ENCODE measurements around the gene CDS1.
"Not testable (repeated sequence)": the region's sequence is repeated elsewhere in the genome, so short reads cannot be mapped to it uniquely, and the experiment has no call there.

Gene CDS1

DNA sequence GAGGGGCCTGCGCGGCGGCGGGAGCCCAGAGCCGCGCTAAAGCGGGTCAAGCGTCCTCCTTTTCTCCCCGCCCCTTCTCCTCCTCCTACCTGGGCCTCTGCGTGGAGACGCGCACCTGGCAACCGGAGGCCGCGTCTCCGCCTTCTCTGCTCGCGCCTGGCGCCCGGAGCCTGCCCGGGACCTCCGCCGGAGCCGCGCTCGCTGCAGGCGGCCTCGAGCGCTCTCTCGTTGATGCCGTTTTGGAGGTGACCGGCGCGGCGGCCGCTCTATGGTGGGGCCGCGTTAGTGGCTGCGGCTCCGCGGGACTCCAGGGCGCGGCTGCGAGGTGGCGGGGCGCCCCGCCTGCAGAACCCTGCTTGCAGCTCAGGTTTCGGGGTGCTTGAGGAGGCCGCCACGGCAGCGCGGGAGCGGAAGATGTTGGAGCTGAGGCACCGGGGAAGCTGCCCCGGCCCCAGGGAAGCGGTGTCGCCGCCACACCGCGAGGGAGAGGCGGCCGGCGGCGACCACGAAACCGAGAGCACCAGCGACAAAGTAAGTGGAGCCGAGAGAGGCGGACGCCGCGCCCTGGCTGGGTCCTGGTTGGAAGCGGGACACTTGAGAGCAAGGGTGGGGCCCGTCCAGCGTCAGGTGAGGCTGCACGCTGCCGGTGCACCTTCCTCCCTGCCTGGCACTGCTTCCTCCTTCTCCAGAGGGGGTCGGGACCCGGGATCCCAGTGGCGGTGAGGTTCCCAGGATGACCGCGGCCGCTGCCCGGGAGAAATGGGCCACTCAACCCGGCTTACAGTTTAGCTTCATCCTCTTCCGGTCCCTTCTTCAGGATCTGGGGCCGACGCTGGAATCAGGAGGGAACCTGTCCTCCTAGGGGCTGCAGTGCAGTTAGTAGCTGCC is at the start of gene CDS1:
Gene CDS1, plus strand, starts transcription at position 140 of the 888 bp plus-strand sequence. Its CDS starts 275 bp downstream, at position 415.
- no peak for DNase-seq

DNA sequence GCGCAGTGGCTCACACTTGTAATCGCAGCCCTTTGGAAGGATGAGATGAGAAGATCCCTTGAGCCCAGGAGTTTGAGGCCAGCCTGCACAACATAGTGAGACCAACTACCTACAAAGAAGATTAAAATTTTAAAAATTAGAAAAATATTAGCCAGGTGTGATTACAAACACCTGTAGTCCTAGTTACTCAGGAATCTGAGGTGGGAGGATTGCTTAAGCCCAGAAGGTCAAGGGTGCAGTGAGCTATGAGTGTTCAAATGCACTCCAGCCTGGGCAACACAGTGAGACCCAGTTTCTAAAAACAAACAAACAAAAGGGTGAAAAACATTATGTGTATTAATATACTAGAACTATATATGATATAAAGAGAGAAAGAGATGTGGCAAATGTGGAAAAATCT is 47.0 kb upstream of the CDS1 start:
- no peak for DNase-seq

DNA sequence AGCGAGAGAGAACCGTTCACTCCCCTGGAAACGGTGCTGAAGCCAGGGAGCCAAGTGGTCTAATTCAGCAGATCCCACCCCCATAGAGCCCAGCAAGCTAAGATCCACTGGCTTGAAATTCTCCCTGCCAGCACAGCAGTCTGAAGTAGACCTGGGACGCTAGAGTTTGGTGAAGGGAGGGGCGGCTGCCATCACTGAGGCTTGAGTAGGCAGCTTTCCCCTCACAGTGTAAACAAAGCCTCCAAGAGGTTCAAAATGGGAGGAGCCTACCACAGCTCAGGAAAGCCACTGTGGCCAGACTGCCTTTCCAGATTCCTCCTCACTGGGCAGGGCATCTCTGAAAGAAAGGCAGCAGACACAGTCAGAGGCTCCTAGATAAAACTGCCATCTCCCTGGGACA is 37.8 kb upstream of the CDS1 start:
- DNase-seq, result no peak

DNA sequence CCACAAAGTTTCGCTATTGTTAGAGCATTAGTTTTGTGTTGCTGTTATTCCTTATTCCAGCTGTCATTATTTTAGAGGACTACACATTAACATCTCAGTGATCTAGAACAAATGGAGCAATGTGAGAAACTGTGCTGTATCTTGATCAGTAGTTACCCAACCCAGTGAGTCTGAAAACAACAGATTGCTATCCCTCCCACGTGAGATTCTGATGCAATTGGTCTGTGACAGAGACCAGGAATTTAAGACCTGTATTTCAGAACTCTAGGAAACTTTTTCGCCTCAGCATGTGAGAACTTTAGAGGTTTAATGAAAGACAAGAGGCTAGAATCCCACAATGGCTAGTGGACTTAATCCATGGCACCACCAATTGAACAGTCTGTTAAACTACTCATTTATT is 35.7 kb upstream of the CDS1 start:
- DNase-seq, result no peak

DNA sequence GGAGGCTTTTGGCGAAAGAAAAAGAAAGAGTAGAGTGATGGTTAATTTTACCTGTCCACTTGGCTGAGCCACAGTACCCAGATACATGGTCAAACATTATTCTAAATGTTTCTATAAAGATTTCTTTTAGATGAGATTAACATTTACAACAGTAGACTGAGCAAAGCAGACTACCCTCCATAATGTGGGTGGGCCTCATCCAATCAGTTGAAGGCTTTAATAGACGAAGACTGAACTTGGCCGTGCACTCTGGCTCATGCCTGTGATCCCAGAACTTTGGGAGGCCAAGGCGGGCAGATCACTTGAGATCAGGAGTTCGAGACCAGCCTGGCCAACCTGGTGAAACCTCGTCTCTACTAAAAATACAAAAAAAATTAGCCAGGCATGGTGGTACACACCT is 33.7 kb upstream of the CDS1 start:
- DNase-seq, result not testable (repeated sequence)

DNA sequence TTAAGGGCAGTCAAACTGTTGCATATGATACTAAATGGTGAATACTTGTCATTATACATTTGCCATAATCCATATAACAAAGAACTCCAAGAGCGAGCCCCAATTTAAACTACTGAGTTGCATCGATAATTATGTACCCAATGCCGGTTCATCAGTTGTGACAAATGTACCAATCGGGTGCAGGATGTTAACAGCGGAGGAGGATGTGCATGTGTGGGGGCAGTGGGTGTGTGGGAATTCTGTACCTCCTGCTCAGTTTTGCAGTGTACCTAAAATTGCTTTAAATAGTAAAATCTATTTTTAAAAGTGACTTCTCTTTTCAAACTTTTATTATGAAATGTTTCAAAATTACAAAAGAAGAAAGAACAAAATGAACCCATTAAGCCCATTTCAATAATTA is 20.8 kb upstream of the CDS1 start:
- no peak for DNase-seq

DNA sequence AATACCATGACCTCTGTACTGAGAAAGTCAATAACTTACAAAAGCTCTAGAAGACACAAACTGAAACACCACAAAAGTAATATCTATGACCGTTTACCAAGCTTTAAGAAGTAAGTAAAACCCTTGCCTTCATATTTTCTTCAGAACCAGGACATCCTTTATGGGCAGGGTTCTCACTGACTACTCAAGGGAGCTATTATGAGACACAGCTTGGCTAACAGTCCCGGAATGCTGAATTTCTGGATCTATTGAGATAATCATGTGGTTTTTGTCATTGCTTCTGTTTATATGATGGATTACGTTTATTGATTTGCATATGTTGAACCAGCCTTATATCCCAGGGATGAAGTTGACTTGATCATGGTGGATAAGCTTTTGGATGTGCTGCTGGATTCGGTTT is 19.9 kb upstream of the CDS1 start:
- DNase-seq, result no peak

DNA sequence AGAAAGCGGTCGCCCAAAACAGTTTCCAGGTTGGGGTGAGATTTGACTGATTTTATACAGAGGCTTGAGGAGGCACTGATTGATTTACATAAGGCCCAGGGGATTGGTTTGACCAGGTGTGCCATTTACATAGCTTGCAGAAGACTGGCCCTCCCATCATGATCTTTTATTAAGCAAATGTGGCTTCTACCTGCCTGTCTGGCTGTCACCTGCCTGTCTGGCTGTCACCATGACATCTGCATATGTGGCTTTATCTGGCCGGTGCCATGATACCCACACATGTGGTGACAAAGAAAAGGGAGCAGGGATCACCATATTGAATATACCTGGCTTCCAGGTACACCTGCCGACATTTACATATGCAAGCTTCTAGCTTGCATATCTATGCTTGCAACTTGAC is 17.0 kb upstream of the CDS1 start:
- DNase-seq, result no peak

DNA sequence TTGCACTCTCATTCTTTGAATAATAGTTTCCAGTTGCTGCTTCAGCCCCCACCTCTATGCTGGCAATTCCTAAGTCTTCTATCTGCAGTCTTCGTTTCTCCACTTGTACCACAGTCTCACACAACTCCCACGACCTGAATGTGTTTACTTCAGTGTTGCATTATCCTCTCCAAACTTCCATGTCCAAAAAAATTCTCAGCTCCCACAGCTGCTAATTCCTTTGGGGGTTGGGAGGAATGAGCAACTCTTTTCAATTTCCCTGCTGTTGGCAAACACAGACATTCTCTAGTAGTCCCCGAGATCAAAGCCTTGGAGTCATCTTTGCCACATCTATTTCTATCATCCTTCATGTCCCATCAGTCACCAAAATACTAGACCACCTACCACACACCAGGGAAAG is 14.4 kb upstream of the CDS1 start:
- no peak for DNase-seq

DNA sequence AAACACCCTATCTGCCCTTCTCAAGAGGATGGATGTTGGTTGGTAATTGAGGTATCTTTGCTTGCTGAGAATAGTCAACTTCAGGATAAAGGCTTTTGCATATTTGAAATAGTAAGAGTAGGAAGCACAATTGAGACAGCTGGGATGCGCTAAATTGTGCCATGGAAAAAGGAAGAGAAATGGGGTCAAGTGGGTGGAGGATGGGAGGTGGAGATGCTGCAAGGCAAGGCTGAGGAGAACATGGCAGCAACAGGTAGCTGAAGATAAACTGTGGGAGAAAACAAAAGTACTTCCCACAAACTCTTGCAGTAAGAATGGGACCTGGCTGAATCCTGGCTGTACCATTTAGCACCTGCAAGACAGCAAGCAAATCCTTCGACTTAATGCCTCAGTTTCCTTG is 13.9 kb upstream of the CDS1 start:
- no peak for DNase-seq

DNA sequence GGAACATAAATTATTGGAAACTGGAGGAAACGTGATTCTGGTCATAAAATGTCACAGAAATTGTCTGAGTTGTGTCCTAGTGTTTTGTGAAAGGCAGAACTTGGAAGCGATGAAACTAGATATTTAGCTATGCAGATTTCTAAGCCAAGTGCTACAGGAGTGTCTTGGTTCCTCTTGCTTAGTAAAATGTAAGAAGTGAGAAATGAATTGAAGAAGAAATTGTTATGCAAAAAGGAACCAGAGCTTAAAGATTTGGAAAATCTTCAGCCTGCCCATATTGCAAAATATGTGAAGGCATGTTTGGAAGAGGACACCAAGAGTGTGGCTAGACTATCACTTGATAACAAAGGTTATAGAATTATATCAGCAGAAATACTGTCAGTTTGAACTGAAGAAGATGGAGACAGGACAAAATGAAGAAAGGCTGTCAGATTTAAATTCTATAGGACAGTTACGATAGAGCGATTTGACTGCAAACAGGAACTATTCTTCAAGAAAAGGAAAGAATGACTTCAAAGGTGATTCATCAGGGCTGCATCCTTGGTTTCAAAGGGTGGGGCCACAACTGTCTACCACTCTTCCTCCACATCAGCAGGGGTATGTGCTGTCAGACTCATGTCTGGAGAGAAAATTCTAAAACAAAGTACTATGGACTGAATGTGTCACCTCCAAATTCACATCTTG is 9.4 kb upstream of the CDS1 start:
- DNase-seq, result no peak

DNA sequence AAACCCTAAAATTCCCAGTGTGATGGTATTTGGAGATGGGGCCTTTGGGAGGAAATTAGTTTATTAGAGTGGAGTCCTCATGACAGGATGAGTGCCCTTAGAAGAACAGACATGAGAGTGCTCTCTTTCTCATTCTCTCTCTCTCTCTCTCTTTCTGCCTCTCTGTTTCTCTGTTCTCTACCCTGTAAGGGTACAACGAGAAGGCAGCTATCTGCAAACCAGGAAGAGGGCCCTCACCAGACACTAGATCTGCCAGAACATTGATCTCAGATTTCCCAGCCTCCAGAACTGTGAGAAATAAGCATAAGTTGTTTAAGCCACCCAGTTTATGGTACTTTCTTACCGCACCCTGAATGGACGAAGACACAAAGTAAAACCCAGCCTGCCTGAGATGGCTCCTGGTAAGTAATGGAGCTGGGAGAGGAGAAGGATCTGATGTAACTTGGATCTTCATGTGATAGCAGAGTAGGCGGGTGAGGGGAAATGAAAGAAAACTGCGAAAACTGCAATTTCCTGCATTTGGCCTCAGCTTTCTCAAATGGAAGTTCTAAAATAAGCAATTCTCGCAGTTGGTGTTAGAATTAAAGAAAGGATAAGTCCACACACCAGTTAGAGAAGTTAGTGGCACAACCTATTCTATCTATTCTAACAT is 8.7 kb upstream of the CDS1 start:
- DNase-seq, result no peak

DNA sequence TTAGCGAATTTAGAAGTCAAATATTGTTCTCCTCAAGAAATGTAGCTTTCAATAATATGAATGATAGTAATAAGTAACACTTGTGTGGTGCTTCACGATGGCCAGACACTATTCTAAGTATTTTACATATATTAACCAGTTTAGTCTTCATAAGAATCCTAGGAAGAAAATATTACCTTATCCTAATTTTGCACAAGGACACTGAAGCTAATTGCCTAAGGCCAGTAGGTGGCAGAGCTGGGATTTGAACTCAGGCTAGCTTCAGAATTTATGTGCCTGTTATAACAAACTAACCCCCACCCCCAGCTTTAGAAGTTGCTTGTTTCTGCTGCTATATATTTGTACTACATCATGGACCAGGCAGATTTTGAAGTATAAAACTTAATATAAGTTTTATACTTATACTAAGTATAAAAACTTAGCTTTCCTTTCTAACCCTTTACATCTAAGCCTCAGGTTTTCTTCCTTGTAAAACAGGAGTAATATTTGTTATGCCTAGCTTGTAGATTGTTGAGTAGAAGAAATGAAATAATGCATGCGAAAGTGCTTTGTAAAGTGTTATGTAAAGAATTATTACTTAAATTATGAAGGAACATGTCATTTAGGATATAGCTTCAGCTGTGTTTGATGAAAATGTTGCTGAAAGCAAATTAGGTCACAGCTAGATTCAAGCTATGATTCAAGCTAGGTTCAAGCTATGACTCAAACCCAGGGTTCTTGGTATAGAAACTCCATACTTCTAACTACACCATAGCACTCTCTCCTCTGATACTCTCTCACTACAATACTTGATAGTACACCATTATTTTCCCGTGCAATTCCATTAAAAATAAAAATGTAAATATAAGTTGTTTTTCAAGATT is 4.2 kb upstream of the CDS1 start:
- DNase-seq, result peak; percentile 18

DNA sequence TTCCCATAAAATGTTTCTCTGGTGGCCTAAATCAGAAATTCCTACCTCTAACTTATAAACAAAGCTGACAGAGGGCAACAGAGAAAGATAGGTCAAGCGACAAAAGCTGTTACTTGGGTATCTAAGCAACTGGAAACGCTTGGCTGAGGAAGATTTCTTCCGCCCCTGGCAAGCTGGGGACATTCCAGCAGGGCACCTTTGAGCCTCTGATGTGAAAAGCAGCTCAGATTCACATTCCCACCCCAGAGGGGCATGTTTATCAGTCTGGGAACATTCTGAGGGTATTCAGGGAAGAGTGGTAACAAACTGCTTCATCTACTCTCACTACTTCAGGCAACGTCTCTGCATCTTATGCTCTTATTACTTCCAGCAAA is 3.5 kb upstream of the CDS1 start:
- no peak for DNase-seq

DNA sequence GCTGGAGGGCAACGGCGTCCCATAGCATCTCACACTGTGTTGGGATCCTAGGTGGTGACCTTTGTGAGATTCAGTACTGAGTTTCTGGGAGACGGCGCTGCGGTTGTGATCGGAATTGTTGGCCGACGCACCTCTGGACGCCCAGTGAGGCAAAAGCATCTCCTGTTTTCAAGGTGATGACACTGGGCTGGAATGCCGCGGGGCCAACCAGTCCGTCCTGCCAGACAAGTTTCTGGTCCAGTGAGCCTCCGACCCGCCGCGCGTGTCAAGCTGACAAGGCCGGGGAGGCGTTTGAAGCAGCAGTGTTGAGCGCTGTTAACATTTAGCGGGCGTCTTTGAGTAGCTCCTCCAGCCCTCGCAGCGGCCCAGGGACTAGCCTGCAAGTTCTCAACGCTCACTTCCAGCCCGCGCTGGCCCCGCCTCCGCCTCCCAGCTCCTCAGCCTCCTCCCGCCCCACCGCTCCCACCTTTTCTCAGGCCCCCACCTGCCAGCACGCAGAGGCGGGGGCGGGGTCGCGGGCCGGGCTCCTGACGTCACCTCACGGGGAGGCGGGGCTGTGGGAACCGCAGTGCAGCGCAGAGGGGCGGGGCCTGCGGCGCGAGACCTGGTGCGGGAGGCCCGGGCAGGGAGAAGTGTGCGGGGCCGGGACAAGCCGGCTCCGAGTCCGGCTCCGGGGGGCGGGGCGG is 482 bp upstream of the CDS1 start:
- peak; percentile 91 for DNase-seq

DNA sequence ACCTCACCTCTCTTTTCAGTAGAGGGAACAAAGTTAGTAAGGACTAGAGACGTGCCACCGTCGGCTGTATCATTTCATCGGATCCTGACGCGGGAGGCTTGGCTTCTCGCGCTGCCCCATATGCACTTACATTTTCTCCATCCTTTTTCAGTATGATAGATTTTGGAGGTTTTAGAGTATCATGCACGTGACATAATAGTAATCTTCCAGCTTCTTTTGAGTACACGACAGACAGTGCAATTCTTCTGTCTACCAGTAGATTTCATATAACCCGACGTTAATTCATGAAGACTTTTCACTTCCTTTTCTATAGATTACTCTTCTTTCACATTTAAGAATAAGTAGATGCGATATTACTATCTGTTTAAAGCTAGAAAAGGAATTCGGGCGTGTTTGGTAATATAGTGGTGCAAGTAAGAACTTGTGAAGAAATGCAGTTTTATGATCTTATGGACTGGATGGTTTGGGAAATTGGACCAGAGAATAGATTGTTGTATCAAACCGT is 1.0 kb downstream of the CDS1 start:
- DNase-seq, result no peak

DNA sequence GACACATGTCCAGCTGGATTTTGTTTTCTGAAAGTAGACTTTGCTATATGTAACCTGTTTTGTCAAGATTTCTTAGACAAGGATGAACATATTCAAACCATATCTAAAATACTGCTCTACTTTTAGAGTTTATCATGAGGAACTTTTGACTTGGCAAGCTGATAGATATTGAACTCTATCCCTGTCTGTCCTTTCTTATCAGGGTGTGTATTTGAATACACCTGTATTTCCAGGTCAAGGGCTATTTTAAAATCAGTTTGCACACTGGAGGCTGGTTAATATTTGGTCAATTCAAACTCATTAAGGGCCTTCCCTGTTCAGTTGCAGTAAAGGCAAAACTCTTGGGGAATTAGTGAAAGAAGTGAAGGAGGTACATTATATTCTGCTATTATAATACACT is 2.3 kb downstream of the CDS1 start:
- no peak for DNase-seq

DNA sequence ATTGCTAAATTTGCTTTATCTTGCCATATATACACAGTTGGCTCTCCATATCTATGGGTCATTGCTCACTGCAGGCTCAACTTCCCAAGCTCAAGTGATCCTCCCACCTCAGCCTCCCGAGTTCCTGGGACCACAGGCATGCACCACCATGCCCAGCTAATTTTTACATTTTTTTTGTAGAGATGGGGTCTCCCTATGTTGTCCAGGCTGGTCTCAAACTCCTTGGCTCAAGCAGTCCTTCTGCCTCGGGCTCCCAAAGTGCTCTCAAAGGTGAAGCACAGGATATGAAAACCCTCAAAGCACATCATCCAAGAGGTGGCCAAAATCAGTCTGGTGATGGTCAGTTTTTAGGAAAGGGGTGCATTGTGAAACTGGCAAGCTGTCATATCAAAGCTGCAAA is 11.8 kb downstream of the CDS1 start:
- no peak for DNase-seq

DNA sequence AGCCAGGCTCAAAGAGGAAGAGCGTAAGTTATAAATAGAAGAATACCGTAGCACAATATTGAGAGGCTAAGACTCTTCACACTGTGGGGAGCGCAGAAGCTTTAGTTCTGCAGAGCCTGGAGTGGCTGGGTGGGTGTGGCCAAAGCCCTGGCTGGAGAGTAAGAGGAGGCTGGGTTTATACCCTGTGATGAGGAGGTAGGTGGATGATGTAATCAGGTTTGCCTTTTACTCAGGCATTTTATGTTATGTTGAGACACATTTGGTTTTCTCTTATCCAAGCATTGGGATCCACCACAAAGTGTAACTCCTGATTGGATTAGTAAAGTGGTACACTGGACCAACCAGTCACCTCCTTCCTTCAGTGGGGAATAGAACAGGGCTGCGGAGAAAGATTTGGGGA is 13.9 kb downstream of the CDS1 start:
- DNase-seq, result no peak

DNA sequence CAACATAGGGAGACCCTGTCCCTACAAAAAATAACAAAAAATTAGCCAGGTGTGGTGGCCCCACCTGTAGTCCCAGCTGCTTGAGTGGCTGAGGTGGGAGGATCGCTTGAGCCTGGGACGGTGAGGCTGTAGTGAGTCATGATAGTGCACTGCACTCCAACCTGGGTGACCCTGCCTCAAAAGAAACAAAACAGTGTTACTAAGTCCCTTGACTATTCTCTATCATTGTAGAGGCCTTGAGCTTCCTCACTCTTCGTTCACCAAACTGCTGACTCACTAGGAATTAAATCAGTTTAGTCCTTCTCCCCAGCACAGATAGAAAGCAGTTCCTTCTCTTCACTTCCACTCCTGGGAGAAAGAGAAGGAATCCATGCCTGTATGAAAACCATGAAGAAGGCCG is 14.5 kb downstream of the CDS1 start:
- no peak for DNase-seq

DNA sequence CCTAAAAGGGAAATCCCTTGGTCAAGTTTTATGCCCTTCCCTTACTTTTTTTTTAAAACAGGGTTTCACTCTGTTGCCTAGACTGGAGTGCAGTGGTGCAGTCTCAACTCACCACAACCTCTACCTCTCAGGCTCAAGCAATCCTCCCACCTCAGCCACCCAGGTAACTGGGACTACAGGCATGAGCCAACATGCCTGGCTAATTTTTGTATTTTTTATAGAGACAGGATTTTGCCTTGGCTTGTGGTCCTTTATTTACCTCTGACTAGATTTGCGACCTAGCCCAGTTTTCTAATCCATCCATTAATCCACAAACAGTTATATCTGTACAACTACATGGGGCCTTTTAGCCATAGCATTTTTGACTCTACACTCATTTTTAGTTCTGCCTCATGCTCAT is 23.7 kb downstream of the CDS1 start:
- DNase-seq, result no peak

DNA sequence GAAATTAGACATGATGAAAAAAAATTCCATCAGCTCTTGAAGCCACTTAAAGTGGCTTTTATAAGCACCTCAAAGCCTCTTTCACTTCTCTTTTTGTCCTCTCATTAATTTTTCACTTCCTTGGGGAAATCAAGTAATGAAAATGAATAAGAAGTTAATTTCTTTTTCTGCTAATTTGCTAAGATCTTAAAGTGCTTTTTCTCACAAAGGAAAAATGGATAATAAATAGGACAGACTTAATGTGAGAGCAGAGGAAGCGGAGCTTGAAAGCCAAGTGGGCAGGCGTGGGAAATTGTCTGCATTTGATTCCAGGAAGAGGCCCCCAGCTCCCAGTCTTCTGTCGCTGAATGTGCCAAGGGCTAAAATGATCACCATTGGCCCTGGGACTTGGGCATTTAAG is 28.6 kb downstream of the CDS1 start:
- no peak for DNase-seq

All from CD4-positive, alpha-beta T cell treated with Interleukin-17A for 1 hour (primary cell).